ENCODE data around the gene ANXA2.

DNA sequence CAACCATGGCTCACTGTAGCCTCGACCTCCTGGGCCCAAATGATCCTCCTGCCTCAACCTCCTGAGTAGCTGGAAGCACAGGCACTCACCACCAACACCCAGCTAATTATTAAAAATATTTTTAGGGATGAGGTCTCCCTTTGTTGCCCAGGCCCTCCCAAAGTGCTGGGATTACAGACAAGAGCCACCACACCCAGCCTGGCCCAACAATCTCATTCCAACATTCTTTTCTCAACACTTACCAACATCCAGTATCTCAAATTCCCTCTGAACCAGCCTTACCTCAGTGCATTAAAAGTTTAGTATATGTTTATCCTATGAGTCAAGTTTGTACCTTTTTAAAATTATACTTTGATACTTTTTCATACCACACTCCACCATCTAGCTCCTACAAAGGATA, 25.0 kb downstream of the ANXA2 start:
- TF ChIP-seq, protein P1, sequence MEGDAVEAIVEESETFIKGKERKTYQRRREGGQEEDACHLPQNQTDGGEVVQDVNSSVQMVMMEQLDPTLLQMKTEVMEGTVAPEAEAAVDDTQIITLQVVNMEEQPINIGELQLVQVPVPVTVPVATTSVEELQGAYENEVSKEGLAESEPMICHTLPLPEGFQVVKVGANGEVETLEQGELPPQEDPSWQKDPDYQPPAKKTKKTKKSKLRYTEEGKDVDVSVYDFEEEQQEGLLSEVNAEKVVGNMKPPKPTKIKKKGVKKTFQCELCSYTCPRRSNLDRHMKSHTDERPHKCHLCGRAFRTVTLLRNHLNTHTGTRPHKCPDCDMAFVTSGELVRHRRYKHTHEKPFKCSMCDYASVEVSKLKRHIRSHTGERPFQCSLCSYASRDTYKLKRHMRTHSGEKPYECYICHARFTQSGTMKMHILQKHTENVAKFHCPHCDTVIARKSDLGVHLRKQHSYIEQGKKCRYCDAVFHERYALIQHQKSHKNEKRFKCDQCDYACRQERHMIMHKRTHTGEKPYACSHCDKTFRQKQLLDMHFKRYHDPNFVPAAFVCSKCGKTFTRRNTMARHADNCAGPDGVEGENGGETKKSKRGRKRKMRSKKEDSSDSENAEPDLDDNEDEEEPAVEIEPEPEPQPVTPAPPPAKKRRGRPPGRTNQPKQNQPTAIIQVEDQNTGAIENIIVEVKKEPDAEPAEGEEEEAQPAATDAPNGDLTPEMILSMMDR (IDR thresholded peaks at IDR 0.05), result no peak
- TF ChIP-seq POLR2A (IDR thresholded peaks at IDR 0.05), result no peak
